Mammary epithelial cell (primary cell): Measurements from ENCODE around the gene CCRL2.

Source experiments
- EZH2 ChIP-seq: IDR thresholded peaks from 2 replicates; pipeline ENCODE4 v1.6.1; 2012; ENCODE audit warnings: low read length, inconsistent platforms, borderline replicate concordance
- TF ChIP-seq, protein P1 (sequence below), 2 donors: IDR thresholded peaks in 1 of 2; conservative IDR thresholded peaks in 1 of 2; 2 replicates each; pipeline ENCODE4 v1.5.1; 2011 to 2012; ENCODE audit warnings: inconsistent platforms in 2 of 2, low read length in 2 of 2, mild to moderate bottlenecking in 2 of 2, control low read depth in 1 of 2, low read depth in 1 of 2; ENCODE audit not compliant: insufficient read depth in 1 of 2; ENCODE audit errors: extremely low read depth in 1 of 2

DNA sequence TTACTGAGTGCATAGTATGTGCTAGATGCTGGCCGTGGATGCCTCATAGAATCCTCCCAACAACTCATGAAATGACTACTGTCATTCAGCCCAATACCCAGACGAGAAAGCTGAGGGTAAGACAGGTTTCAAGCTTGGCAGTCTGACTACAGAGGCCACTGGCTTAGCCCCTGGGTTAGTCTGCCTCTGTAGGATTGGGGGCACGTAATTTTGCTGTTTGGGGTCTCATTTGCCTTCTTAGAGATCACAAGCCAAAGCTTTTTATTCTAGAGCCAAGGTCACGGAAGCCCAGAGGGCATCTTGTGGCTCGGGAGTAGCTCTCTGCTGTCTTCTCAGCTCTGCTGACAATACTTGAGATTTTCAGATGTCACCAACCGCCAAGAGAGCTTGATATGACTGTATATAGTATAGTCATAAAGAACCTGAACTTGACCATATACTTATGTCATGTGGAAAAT lies 37.4 kb upstream of the CCRL2 start:
- TF ChIP-seq, protein P1, sequence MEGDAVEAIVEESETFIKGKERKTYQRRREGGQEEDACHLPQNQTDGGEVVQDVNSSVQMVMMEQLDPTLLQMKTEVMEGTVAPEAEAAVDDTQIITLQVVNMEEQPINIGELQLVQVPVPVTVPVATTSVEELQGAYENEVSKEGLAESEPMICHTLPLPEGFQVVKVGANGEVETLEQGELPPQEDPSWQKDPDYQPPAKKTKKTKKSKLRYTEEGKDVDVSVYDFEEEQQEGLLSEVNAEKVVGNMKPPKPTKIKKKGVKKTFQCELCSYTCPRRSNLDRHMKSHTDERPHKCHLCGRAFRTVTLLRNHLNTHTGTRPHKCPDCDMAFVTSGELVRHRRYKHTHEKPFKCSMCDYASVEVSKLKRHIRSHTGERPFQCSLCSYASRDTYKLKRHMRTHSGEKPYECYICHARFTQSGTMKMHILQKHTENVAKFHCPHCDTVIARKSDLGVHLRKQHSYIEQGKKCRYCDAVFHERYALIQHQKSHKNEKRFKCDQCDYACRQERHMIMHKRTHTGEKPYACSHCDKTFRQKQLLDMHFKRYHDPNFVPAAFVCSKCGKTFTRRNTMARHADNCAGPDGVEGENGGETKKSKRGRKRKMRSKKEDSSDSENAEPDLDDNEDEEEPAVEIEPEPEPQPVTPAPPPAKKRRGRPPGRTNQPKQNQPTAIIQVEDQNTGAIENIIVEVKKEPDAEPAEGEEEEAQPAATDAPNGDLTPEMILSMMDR (conservative IDR thresholded peaks at IDR 0.05 in 1 of 2, IDR thresholded peaks at IDR 0.05 in 1 of 2; ENCODE audit: extremely low read depth in 1 of 2, insufficient read depth in 1 of 2, low read depth in 1 of 2, low read length in 2 of 2): no peak
- TF ChIP-seq EZH2: no peak
